Superior temporal gyrus (tissue), 1 donor: ENCODE measurements around the gene LRRC55.
A peak's percentile ranks its signal among the peaks of the same experiment; 100 is the strongest.

Experiments
- DNase-seq: peaks from one replicate; pipeline ENCODE4 v3.0.0-alpha.2; 2016; ENCODE audit errors: extremely low spot score

LRRC55 gene

GRCh38 chr11:57181678-57182305, at the start of gene LRRC55:
TSS of gene LRRC55 (plus strand) at chr11:57181953. CDS start at chr11:57182023, 70 bp downstream.
- DNase-seq: no peak

GRCh38 chr11:57133366-57134038, 48.3 kb upstream of the LRRC55 start:
- DNase-seq: no peak

GRCh38 chr11:57134284-57134683, 47.5 kb upstream of the LRRC55 start:
- DNase-seq: no peak

- no peak for DNase-seq
Observed at GRCh38 chr11:57135020-57135751, 46.6 kb upstream of the LRRC55 start.

- DNase-seq: no peak
Observed at GRCh38 chr11:57140568-57140967, 41.2 kb upstream of the LRRC55 start.

- DNase-seq: no peak
Observed at GRCh38 chr11:57143459-57143858, 38.3 kb upstream of the LRRC55 start.

- DNase-seq: no peak
Observed at GRCh38 chr11:57144075-57144474, 37.7 kb upstream of the LRRC55 start.

- no peak for DNase-seq
Observed at GRCh38 chr11:57144531-57145320, 37.0 kb upstream of the LRRC55 start.

- no peak for DNase-seq
Observed at GRCh38 chr11:57146301-57146700, 35.5 kb upstream of the LRRC55 start.

GRCh38 chr11:57148621-57149020, 33.1 kb upstream of the LRRC55 start:
- no peak for DNase-seq

- DNase-seq: no peak
Observed at GRCh38 chr11:57150454-57150917, 31.3 kb upstream of the LRRC55 start.

GRCh38 chr11:57152134-57152533, 29.6 kb upstream of the LRRC55 start:
- no peak for DNase-seq

GRCh38 chr11:57153448-57153847, 28.3 kb upstream of the LRRC55 start:
- DNase-seq: no peak

GRCh38 chr11:57154739-57155138, 27.0 kb upstream of the LRRC55 start:
- no peak for DNase-seq

- no peak for DNase-seq
Observed at GRCh38 chr11:57155400-57155799, 26.4 kb upstream of the LRRC55 start.

- DNase-seq: no peak
Observed at GRCh38 chr11:57155838-57156607, 25.7 kb upstream of the LRRC55 start.

- DNase-seq: no peak
Observed at GRCh38 chr11:57156928-57157327, 24.8 kb upstream of the LRRC55 start.

- DNase-seq: no peak
Observed at GRCh38 chr11:57157624-57158023, 24.1 kb upstream of the LRRC55 start.

- no peak for DNase-seq
Observed at GRCh38 chr11:57158180-57158579, 23.6 kb upstream of the LRRC55 start.

GRCh38 chr11:57158599-57158998, 23.2 kb upstream of the LRRC55 start:
- no peak for DNase-seq

- DNase-seq: peak; percentile 53
Observed at GRCh38 chr11:57160665-57161064, 21.1 kb upstream of the LRRC55 start.
